ENCODE measurements around the gene GCNA. TPM values are rescaled to one million over a fixed set of nuclear protein-coding genes. Genes with fewer than 3 reads are reported as not detected.

Gene GCNA
- polyA plus RNA-seq, 1 of the 3 experiments (the other 2 are of a cell fraction) = 1.8 TPM

DNA sequence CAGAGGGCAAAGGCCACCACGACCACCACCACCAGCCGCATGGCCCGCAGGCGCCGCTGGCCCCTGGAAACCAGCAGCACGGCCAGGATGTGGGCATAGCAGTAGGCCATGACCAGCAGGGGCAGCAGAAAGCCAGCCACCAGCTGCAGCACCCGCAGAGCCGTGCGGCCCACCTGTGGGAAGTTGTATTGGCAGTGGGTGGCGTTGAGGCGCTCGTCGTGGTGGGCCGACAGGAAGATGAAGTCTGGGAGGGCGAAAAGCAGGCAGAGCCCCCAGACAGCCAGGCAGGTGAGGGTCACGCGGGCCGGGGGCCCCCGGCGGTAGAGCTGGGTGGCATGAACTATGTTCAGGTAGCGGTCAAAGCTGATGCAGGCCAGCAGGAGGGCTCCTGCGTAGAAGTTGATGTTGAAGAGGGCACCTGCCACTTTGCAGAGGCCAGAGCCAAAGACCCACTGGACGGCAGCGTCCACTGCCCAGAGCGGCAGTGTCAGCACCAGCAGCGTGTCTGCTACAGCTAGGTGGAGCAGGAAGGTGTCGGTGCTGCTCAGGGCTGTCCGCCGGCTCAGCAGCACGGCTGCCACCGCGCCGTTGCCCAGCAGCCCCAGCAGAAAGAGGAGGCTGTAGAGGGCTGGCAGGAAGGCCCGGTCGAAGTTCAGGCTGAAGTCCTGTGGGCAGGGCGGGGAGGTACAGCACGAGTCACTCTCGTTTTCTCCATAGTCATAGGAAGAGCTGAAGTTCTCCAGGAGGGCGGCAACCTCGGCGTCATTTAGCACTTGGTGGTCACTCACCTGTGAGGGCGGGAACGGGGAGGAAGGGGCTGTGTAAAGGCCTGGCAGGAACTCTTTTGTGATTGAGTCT is 38.7 kb downstream of the GCNA start:
- WGBS (ENCODE audit: low lambda C conversion rate) = 75% methylated on average over 28 of the region's 43 CpGs
- no peak overlapping the region for H3K4me3 ChIP-seq (ENCODE audit: low read depth in 2 of 2, low read length in 1 of 2)
- TF ChIP-seq NFIC (IDR thresholded peaks at IDR 0.05; ENCODE audit: borderline replicate concordance) = no peak
- TF ChIP-seq, protein P1, sequence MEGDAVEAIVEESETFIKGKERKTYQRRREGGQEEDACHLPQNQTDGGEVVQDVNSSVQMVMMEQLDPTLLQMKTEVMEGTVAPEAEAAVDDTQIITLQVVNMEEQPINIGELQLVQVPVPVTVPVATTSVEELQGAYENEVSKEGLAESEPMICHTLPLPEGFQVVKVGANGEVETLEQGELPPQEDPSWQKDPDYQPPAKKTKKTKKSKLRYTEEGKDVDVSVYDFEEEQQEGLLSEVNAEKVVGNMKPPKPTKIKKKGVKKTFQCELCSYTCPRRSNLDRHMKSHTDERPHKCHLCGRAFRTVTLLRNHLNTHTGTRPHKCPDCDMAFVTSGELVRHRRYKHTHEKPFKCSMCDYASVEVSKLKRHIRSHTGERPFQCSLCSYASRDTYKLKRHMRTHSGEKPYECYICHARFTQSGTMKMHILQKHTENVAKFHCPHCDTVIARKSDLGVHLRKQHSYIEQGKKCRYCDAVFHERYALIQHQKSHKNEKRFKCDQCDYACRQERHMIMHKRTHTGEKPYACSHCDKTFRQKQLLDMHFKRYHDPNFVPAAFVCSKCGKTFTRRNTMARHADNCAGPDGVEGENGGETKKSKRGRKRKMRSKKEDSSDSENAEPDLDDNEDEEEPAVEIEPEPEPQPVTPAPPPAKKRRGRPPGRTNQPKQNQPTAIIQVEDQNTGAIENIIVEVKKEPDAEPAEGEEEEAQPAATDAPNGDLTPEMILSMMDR (IDR thresholded peaks at IDR 0.05) = peak; percentile 18; the same call in 1 of the 2 replicates
- H3F3A ChIP-seq (replicated peaks; ENCODE audit: insufficient read depth) = no peaks in the 10 kb centered on the region
- no peak overlapping the region for H3K27ac ChIP-seq (ENCODE audit: low read depth in 2 of 2, low read length in 1 of 2)
- H4K20me1 ChIP-seq (ENCODE audit: insufficient read depth) = no peaks in the 10 kb centered on the region
- CTCF ChIA-PET = no interaction called here
- H2AFZ ChIP-seq (ENCODE audit: low read depth) = no peak overlapping the region
- no peak overlapping the region for H3K9ac ChIP-seq
- H3K79me2 ChIP-seq (ENCODE audit: insufficient read depth) = no peaks in the 10 kb centered on the region
- H3K4me1 ChIP-seq (ENCODE audit: control insufficient read depth in 1 of 2, insufficient read depth in 2 of 2, low read depth in 1 of 2, low read length in 1 of 2) = no peaks in the 10 kb centered on the region
- no peaks in the 10 kb centered on the region; the same call in 1 of the 2 replicates for H3K27me3 ChIP-seq (ENCODE audit: insufficient read depth)
- POLR2A ChIA-PET = no interaction called here
- no peak overlapping the region for H3K4me2 ChIP-seq
- no peaks in the 10 kb centered on the region for H3K9me3 ChIP-seq
- no peaks in the 10 kb centered on the region for H3K36me3 ChIP-seq (replicated peaks in 1 of 2; ENCODE audit: control insufficient read depth in 1 of 2, insufficient read depth in 2 of 2, low read length in 1 of 2)
- peak; percentile 32 for DNase-seq
- no peaks in the 10 kb centered on the region for H3K9me2 ChIP-seq

DNA sequence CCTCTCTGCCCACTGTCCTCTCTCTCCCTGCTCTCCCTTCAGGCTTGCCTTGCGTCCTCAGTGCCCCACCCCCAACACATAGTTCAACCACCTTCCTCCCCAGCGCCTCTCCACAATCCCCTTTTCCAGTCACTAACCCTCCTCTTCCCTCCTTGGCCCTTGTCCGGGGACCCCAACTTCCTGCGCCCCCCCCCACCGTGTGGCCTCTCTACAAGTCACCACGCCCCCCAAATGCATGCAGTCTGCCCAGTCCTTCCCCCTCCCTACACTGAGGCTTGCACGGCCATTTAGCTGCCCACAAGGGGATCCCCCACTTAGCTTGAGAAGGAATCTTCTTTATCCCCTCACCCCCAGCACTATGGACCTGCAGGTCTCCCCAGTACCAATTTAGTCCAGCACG is 39.5 kb downstream of the GCNA start:
- POLR2A ChIA-PET = no interaction called here
- no peak overlapping the region for H3K27ac ChIP-seq (ENCODE audit: low read depth in 2 of 2, low read length in 1 of 2)
- no peaks in the 10 kb centered on the region for H4K20me1 ChIP-seq (ENCODE audit: insufficient read depth)
- 56% methylated on average over 8 of the region's 8 CpGs for WGBS (ENCODE audit: low lambda C conversion rate)
- H3K4me2 ChIP-seq = no peak overlapping the region
- H3K79me2 ChIP-seq (ENCODE audit: insufficient read depth) = no peaks in the 10 kb centered on the region
- H3K4me3 ChIP-seq (ENCODE audit: low read depth in 2 of 2, low read length in 1 of 2) = no peak overlapping the region
- TF ChIP-seq, protein P2, sequence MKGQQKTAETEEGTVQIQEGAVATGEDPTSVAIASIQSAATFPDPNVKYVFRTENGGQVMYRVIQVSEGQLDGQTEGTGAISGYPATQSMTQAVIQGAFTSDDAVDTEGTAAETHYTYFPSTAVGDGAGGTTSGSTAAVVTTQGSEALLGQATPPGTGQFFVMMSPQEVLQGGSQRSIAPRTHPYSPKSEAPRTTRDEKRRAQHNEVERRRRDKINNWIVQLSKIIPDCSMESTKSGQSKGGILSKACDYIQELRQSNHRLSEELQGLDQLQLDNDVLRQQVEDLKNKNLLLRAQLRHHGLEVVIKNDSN (IDR thresholded peaks at IDR 0.05; ENCODE audit: borderline replicate concordance, low read depth) = no peak
- TF ChIP-seq, protein P3, sequence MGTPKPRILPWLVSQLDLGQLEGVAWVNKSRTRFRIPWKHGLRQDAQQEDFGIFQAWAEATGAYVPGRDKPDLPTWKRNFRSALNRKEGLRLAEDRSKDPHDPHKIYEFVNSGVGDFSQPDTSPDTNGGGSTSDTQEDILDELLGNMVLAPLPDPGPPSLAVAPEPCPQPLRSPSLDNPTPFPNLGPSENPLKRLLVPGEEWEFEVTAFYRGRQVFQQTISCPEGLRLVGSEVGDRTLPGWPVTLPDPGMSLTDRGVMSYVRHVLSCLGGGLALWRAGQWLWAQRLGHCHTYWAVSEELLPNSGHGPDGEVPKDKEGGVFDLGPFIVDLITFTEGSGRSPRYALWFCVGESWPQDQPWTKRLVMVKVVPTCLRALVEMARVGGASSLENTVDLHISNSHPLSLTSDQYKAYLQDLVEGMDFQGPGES (IDR thresholded peaks at IDR 0.05; ENCODE audit: low read depth, low read length) = no peak
- no peak for TF ChIP-seq FOXM1 (IDR thresholded peaks at IDR 0.05; ENCODE audit: low read depth)
- no peak for TF ChIP-seq SMC3 (IDR thresholded peaks at IDR 0.05; ENCODE audit: low read depth, low read length)
- no peak for TF ChIP-seq MEF2A (IDR thresholded peaks at IDR 0.05; ENCODE audit: borderline replicate concordance, low read depth)
- TF ChIP-seq, protein P4, sequence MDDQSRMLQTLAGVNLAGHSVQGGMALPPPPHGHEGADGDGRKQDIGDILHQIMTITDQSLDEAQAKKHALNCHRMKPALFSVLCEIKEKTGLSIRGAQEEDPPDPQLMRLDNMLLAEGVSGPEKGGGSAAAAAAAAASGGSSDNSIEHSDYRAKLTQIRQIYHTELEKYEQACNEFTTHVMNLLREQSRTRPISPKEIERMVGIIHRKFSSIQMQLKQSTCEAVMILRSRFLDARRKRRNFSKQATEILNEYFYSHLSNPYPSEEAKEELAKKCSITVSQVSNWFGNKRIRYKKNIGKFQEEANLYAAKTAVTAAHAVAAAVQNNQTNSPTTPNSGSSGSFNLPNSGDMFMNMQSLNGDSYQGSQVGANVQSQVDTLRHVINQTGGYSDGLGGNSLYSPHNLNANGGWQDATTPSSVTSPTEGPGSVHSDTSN (IDR thresholded peaks at IDR 0.05) = no peak
- TF ChIP-seq NRF1 (IDR thresholded peaks at IDR 0.05; ENCODE audit: low read depth, low read length) = no peak
- TF ChIP-seq MXI1 (IDR thresholded peaks at IDR 0.05; ENCODE audit: low read depth, low read length) = no peak
- no peak for TF ChIP-seq FOSL2 (IDR thresholded peaks at IDR 0.05; ENCODE audit: borderline replicate concordance, low read depth)
- TF ChIP-seq RFX5 (IDR thresholded peaks at IDR 0.05; ENCODE audit: low read length) = no peak
- H3K27me3 ChIP-seq (ENCODE audit: insufficient read depth) = no peaks in the 10 kb centered on the region; the same call in 1 of the 2 replicates
- H3K36me3 ChIP-seq (replicated peaks in 1 of 2; ENCODE audit: control insufficient read depth in 1 of 2, insufficient read depth in 2 of 2, low read length in 1 of 2) = no peaks in the 10 kb centered on the region
- H3K9me3 ChIP-seq = no peaks in the 10 kb centered on the region
- no peaks in the 10 kb centered on the region for H3K4me1 ChIP-seq (ENCODE audit: control insufficient read depth in 1 of 2, insufficient read depth in 2 of 2, low read depth in 1 of 2, low read length in 1 of 2)
- no peak overlapping the region for H2AFZ ChIP-seq (ENCODE audit: low read depth)
- no peak for DNase-seq
- no peaks in the 10 kb centered on the region for H3F3A ChIP-seq (replicated peaks; ENCODE audit: insufficient read depth)
- CTCF ChIA-PET = no interaction called here
- H3K9ac ChIP-seq = no peak overlapping the region
- H3K9me2 ChIP-seq = no peaks in the 10 kb centered on the region
